KG1 (cell line): ENCODE measurements around the gene DYNC1H1.

Experiments used
- DNase-seq: peaks from one replicate; lab custom pipeline; 2025; lab: John Stamatoyannopoulos, UW

DYNC1H1 gene

GRCh38 chr14:102037686-102038085 is 73.3 kb downstream of the DYNC1H1 start:
- DNase-seq = no peak

GRCh38 chr14:102039157-102039556 is 74.8 kb downstream of the DYNC1H1 start:
- no peak for DNase-seq

GRCh38 chr14:102040153-102040552 is 75.8 kb downstream of the DYNC1H1 start:
- DNase-seq = no peak

GRCh38 chr14:102042699-102043098 is 78.3 kb downstream of the DYNC1H1 start:
- no peak for DNase-seq

GRCh38 chr14:102043251-102044025 is 79.1 kb downstream of the DYNC1H1 start:
- DNase-seq = no peak

DNA sequence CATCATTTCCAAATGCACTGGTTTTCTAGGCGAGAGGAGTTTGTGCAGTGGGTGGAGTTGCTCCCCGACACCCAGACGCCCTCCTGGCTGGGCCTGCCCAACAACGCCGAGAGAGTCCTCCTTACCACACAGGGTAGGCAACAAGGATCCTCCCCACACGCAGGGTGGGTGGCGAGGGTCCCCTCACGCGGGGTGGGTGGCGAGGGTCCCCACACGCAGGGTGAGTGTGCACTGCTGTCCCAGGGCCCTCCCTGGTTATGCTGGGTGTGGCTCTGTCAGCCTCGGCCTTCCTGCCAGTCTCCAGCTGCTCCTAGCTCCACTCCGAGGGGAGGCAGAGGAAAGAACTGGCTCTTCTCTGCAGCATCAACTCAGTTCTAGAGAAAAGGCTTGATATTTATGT is 80.2 kb downstream of the DYNC1H1 start:
- DNase-seq = no peak

DNA sequence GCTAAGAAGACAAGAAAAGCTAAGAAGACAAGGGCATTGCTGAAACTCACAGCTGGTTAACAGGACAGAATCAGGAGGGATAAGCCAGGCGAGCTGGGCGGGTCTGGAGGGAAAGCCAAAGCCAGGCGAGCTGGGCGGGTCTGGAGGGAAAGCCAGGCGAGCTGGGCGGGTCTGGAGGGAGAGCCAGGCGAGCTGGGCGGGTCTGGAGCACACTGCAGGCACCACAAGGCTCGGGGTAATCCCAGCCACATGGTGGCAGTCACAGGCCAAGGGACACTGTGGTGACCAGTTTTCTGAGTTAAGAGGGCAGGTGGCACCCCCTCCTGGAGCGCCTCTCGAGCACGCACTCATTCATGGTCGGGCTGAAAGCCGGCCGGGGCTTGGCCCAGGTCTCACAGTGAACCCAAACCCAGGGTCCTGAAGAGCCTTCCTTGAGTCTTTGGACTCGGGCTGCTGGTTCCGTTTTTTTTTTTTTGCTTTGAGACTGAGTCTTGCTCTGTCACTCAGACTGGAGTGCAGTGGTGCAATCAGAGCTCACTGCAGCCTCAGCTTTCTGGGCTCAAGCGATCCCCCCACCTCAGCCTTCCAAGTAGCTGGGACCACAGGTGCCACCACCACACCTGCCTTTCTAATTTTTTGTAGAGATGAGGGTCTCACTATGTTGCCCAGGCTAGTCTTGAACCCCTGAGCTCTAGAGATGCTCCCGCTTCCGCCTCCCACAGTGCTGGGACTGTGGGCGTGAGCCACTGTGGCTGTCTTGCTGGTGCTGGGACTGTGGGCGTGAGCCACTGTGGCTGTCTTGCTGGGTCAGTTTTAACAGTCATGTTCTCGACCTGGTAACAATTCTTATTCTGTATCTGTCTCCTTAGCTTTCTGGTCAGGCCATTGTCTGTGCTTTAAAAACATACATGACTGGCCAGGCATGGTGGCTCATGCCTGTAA is 82.2 kb downstream of the DYNC1H1 start:
- no peak for DNase-seq

DNA sequence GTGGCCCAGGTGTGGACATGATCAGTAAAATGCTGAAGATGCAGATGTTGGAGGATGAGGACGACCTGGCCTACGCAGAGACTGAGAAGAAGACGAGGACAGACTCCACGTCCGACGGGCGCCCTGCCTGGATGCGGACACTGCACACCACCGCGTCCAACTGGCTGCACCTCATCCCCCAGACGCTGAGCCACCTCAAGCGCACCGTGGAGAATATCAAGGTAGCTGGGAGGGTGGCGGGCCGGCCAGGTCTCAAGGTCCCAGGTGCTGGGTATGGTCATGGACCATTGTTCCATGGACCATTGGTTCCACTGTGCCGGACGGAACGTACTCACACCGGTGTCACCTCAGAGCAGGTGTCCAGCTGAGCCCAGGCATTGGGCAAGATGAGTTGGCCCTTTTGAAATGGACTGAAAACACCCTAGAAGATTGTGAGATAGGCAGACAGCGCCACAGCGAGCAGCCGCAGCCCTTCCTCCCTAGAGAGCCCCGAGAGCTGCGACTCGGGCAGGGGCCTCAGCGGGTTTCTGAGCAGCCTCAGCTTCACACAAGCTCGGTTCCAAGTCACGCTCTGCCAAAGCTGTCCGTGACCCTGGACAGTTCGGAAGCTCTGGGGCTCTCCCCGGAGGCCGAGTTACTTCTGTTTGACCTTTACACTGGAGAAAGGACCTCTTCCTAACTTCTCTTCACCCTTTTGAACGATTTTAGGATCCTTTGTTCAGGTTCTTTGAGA is 83.6 kb downstream of the DYNC1H1 start:
- no peak for DNase-seq

GRCh38 chr14:102049258-102050025 is 85.1 kb downstream of the DYNC1H1 start:
- DNase-seq = no peak

DNA sequence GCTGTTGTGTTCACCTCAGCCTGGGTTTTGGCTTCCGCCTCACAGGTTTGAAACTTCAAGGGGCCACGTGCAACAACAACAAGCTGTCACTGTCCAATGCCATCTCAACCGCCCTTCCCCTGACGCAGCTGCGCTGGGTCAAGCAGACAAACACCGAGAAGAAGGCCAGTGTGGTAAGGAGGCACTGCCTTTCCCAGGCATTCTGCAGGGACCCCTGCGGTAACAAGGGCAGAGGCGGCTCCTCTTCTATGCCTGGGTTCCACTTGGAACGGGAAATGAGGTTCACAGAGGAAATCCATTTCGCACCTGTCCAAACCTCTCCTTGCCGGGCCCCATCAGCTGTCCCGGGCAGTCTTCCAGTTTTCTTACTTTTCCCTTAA is 85.6 kb downstream of the DYNC1H1 start:
- no peak for DNase-seq

DNA sequence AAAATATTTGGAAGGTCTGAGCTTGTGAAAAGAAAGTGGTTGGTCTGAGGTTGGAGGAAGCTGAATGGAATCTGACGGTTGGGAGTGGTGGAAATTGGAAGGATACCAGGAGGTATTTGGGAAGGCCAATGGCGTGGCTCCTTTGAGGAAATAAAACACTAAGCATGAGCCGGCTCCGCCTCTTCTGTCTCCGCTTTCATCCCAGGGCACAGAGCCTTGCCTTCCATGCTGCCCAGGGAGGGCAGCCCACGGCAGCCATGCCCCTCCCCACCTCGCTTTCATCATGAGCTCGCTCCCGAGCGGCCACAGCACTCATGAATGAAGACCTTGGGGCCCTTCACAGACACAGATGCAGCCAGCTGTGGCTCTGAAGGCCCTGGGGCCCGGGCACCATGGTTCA is 86.3 kb downstream of the DYNC1H1 start:
- no peak for DNase-seq

GRCh38 chr14:102052522-102052921 is 88.1 kb downstream of the DYNC1H1 start:
- no peak for DNase-seq

DNA sequence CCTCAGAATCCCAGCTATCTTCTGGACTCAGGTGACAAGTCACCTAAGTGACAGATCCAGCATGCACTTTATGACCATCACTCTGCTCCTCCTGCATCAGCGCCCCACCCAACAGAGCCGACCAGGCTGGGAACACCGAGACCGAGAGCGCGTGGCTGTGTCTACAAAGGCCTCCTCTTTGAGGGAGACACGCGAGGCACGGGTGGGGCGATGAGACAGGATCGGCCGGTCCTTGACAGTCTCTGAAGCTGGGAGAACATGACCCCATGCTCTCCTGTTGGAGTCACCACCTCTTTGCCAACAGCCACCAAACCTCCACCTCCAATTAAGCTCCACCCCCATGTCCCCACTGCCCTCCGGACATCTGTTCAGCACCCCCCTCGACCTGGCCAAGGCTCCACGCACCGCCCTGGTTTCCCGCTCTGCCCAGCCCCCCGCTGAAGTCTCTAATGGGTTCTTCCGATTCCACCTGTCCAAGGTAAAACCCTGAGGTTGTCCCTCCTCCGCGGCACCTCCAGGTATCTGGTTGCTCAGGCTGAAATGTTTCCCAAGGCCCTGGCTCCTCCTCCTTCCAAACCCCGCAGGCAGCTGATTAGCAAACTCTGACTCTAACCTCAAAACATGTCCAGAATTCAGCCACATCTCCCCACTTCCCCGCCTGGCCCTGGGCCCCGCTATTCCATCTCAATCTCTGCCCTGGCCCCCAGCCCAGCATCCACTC is 91.0 kb downstream of the DYNC1H1 start:
- DNase-seq = no peak

- no peak for DNase-seq
These were observed 92.5 kb downstream of the DYNC1H1 start for GRCh38 chr14:102056694-102057442.

- no peak for DNase-seq
These were observed 93.2 kb downstream of the DYNC1H1 start for GRCh38 chr14:102057480-102058114.

GRCh38 chr14:102058146-102058545 is 93.8 kb downstream of the DYNC1H1 start:
- no peak for DNase-seq

DNA sequence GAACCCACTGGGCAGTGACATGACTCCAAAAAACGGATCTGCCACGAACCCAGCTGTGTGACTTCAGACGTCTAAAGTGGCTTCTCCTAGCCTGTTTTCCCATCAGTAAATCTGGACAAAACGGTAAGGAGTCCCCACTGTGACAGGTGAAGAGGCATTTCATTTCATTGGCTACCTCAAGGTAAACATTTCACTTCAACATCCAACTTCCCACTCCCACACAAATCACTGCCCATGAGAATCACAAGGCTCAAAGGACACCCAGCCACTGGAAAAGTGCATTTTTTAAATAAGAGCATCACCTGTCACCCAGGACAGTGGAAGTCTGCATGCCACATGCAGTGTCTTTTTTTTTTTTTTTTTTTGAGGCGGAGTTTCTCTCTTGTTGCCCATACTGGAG is 94.6 kb downstream of the DYNC1H1 start:
- DNase-seq = no peak

DNA sequence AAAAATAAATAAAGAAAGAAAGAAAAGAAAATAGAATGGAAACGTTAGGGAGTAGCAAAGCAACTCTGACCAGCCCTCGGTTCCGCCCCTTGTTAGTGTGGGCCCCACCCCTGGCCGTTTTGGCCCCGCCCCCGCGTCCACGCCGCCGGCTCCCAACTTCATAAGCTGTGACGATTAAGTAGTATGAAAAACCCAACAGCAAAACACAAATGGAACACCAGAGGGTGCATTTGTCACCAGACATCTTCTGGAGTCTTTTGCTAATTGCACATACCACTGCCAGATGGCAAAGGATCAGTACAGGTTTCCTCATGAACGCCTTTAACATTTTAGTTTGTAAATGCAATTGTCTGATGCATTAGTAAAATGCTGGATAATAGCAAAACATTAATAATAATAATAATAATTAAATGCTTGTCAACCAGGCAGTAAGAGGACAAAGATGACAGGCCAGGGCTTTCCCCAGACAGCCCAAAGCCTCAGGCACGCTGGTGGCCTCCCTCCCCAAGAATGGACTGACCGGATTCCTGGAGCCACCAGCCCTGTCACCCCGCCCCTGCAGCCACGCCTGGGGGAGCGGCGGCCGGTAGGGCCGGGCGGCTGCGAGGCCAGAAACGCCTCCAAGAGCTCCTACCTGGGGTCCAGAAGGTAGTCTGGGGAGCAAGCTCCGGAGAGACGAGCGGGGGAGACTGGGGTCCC is 98.9 kb downstream of the DYNC1H1 start:
- peak; percentile 72 for DNase-seq

DNA sequence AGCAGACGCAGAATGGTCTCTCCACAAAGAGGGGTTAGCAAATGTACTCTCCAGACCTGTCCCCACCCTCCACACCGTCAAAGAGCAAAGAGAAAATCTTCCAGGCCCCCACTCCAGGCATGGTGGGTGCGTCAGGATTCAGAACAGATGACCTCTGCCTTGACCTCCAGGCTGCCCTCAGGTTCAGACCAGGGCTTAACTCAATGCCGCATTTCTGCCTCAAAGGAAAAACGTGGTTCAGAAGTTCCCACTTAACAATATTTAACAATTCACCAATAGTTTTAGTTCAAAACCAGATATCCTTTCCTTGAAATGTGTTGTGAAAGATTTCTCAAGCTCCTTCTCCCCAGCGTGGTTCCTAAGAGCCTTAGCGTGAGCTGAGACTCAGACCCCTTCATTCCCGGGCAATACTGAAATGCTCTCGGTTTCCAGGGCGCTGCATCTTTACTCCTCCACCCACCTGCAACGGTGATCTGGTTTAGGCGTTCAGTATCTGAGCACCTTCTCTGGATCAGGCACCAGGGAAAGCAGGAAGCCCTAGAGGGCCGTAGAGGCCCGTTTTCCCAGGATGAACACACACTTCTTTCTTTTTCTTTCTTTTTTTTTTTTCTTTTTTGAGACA is 99.5 kb downstream of the DYNC1H1 start:
- DNase-seq = no peak
